HCT116 (cell line): ENCODE results near the gene IRS1.

Experiments used
- EZH2 ChIP-seq: fragments of 200-600 bp; sonication (generic); IDR thresholded peaks from 2 replicates; pipeline ENCODE4 v1.6.1; 2017; ENCODE audit warnings: antibody characterized with exemption, mixed run types
- EZH2phosphoT487 ChIP-seq: fragments of 200-600 bp; IDR thresholded peaks from 2 replicates; pipeline ENCODE4 v1.6.1; 2018; ENCODE audit warnings: antibody characterized with exemption, borderline replicate concordance
- POLR2A ChIP-seq: IDR thresholded peaks from 2 replicates; pipeline ENCODE4 v1.7.0; 2011; ENCODE audit warnings: borderline replicate concordance; ENCODE audit not compliant: insufficient read depth, insufficient read length; ENCODE audit errors: extremely low read depth
- TCF7L2 ChIP-seq: IDR thresholded peaks from 2 replicates; pipeline ENCODE4 v1.7.0; 2011; ENCODE audit warnings: borderline replicate concordance, inconsistent platforms; ENCODE audit not compliant: insufficient read depth, insufficient read length; ENCODE audit errors: extremely low read depth
- ZFX ChIP-seq: fragments of 450-650 bp; IDR thresholded peaks from 2 replicates; pipeline ENCODE4 v1.6.1; 2017
- TF ChIP-seq, protein P1 (sequence below), 3 experiments: fragments of 200-600 bp in 1 of 3; sonication (generic) in 1 of 3; IDR thresholded peaks in 2 of 3; conservative IDR thresholded peaks in 1 of 3; 2 replicates each; pipeline ENCODE4 v1.5.1; 2012 to 2017; ENCODE audit warnings: low read depth in 2 of 3, low read length in 2 of 3, antibody characterized with exemption in 1 of 3, borderline replicate concordance in 1 of 3, control low read depth in 1 of 3, mild to moderate bottlenecking in 1 of 3, mixed read lengths in 1 of 3, mixed run types in 1 of 3, moderate library complexity in 1 of 3; ENCODE audit not compliant: insufficient read depth in 1 of 3
- TF ChIP-seq, protein P2 (sequence below): IDR thresholded peaks from 2 replicates; pipeline ENCODE4 v1.6.1; 2012

DNA sequence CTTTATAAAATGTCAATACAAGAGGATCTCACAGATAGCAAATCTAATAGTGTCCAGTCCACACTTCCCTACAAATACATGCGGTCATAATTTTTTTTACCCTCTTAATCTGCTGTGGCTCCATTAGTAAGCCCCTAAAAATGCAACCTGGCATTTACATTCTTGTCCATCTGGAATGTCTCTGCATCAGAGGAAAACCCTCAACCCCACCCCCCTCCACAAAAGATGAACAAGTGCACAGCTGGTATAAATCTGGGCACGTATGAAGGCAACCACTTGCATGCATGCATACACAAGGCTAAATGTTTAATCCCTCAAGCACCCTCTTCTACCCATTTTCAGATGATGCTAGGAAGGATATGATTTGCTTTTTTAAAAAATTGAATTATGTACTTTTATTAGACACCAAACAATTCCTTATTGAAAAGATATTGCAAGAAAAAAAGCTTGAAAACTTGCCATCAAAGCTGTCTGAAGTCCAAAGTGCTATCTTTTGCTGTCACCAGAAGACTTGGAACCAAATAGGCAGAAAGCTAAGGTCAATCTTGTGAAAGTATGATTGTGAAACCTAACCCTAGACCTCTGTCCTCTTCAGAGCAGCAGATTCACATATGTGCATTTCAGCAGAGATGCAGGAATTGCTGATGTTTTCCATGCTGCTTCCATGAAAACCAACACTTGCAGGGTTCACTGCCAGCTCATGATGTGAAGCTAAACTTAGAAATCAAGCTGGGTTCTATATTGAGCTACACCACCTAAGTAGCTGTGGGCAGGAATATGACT is 39.0 kb downstream of the IRS1 start:
- TF ChIP-seq EZH2phosphoT487 (no peak), POLR2A (no peak), ZFX (no peak), TCF7L2 (no peak), EZH2 (no peak)
- TF ChIP-seq, protein P1, sequence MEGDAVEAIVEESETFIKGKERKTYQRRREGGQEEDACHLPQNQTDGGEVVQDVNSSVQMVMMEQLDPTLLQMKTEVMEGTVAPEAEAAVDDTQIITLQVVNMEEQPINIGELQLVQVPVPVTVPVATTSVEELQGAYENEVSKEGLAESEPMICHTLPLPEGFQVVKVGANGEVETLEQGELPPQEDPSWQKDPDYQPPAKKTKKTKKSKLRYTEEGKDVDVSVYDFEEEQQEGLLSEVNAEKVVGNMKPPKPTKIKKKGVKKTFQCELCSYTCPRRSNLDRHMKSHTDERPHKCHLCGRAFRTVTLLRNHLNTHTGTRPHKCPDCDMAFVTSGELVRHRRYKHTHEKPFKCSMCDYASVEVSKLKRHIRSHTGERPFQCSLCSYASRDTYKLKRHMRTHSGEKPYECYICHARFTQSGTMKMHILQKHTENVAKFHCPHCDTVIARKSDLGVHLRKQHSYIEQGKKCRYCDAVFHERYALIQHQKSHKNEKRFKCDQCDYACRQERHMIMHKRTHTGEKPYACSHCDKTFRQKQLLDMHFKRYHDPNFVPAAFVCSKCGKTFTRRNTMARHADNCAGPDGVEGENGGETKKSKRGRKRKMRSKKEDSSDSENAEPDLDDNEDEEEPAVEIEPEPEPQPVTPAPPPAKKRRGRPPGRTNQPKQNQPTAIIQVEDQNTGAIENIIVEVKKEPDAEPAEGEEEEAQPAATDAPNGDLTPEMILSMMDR (IDR thresholded peaks at IDR 0.05 in 2 of 3, conservative IDR thresholded peaks at IDR 0.05 in 1 of 3; ENCODE audit: borderline replicate concordance in 1 of 3, insufficient read depth in 1 of 3, low read depth in 2 of 3, low read length in 2 of 3): no peak
- TF ChIP-seq, protein P2, sequence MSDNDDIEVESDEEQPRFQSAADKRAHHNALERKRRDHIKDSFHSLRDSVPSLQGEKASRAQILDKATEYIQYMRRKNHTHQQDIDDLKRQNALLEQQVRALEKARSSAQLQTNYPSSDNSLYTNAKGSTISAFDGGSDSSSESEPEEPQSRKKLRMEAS: peak; percentile 57; the same call in 1 of the 2 replicates
